C4-2B (cell line): ENCODE measurements around the gene CEMIP.

Experiments
- CTCF ChIP-seq: fragments of 450-650 bp; conservative IDR thresholded peaks from 2 replicates; pipeline ENCODE4 v1.5.1; 2017; ENCODE audit warnings: mild to moderate bottlenecking
- ZFX ChIP-seq: fragments of 450-650 bp; IDR thresholded peaks from 2 replicates; pipeline ENCODE4 v1.6.1; 2017

GRCh38 chr15:80790236-80790635 lies 11.1 kb downstream of the CEMIP start:
- no peak for TF ChIP-seq CTCF
- TF ChIP-seq ZFX = no peak
